HG03066 (cell line): ENCODE data around the gene MEST.
A peak's percentile ranks its signal among the peaks of the same experiment; 100 is the strongest.
"Not testable (repeated sequence)": the region's sequence is repeated elsewhere in the genome, so short reads cannot be mapped to it uniquely, and the experiment has no call there.

ENCODE experiments used
- ATAC-seq: cut with Tn5 transposase; IDR thresholded peaks from one replicate; pipeline ENCODE4 v1.9.1; 2021; ENCODE audit warnings: low read depth; ENCODE audit not compliant: unreplicated experiment

MEST gene

GRCh38 chr7:130491841-130492522 is at the start of gene MEST:
TSS of gene MEST (plus strand) at chr7:130492085. CDS start at chr7:130492314, 229 bp downstream.
- no peak for ATAC-seq

- ATAC-seq, result no peak
Measured at GRCh38 chr7:130442601-130443000, 49.3 kb upstream of the MEST start.

DNA sequence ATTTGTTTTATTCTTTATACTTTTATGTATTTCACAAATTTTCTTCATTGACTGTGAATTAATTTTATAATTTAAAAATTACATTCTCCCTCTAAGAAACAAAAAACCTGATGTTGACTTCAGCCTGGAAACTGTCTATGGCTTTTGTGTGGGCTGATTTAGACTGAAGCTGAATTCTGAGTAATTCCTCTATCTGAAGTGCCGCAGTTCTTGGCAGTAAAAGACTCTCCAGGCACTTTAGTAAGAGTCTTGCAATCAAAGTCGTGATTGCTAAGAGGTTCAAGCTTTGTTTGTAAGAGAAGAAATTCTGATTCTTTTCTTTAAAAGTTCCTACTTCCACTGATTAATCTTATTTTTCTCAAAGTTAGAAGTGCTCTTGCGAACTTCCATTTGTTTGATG is 47.7 kb upstream of the MEST start:
- ATAC-seq, result no peak

GRCh38 chr7:130444751-130445407 is 47.0 kb upstream of the MEST start:
- no peak for ATAC-seq

DNA sequence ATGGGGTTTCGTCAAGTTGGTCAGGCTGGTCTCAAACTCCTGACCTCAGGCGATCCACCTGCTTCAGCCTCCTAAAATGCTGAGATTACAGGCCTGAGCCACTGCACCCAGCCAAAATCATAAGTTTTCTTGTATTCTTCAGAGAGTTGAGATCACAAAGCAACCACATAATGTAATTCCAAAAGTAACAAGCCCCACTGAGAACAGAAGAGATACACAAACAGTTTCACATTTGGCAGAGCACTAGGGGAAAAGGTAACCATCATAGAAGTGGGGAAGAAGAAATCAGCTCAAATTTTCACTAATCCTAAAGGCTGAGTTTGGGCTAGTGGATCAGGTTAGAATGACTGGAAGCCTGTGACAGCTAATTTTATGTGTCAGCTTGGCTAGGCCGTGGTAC is 45.6 kb upstream of the MEST start:
- ATAC-seq, result no peak

- ATAC-seq, result not testable (repeated sequence)
Measured at GRCh38 chr7:130451344-130451743, 40.5 kb upstream of the MEST start.

DNA sequence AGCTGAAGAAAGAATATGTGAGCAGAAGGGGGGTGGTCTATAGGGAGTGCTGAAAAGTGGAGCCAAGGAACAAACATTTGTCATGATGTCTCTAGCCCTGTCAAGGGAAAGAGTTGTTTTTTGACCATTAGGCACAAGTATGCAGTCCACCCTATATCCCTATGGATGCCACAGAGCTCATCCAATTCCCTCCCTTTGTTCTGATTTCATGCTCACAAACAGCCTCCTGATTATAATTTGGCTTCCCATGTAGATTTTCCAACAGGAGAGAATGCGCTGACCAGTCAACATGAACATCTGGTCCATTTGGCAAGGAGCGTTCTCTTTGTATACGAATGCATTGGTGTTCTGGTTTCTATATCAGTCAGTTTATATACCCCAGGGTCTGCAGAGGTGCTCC is 38.9 kb upstream of the MEST start:
- no peak for ATAC-seq

DNA sequence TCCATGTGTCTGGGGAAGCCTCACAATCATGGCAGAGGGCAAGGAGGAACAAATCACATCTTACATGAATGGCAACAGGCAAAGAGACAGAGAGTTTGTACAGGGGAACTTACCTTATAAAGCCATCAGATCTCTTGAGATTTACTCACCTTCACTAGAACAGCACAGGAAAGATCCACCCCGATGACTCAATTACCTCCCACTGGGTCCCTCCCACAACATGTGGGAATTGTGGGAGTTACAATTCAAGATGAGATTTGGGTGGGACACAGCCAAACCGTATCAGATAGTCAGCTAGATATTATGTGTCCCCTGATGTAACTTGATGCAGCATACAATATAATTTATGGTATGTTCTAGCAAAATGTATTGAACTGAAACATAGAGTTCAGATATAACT is 36.9 kb upstream of the MEST start:
- no peak for ATAC-seq

- ATAC-seq, result peak; percentile 58
Measured at GRCh38 chr7:130458257-130458656, 33.6 kb upstream of the MEST start.

DNA sequence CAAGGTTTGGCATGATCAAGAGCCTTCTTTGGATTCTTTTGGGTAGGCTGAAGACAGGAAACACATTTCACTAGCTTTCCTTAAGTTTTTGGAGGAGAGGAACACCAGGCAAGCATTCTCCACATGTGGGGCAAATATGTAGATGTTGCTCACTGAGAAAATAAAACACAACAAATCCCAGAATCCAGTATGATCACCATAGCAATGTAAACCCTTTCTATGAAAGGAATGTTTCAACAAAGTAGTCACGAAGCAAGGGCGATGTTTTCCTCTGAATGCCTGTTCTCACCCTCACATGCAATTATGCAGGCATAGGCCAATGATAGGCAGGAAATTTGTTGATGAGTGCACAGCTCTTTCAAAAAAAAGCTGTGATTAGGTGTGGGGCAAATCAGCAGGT is 30.6 kb upstream of the MEST start:
- no peak for ATAC-seq

DNA sequence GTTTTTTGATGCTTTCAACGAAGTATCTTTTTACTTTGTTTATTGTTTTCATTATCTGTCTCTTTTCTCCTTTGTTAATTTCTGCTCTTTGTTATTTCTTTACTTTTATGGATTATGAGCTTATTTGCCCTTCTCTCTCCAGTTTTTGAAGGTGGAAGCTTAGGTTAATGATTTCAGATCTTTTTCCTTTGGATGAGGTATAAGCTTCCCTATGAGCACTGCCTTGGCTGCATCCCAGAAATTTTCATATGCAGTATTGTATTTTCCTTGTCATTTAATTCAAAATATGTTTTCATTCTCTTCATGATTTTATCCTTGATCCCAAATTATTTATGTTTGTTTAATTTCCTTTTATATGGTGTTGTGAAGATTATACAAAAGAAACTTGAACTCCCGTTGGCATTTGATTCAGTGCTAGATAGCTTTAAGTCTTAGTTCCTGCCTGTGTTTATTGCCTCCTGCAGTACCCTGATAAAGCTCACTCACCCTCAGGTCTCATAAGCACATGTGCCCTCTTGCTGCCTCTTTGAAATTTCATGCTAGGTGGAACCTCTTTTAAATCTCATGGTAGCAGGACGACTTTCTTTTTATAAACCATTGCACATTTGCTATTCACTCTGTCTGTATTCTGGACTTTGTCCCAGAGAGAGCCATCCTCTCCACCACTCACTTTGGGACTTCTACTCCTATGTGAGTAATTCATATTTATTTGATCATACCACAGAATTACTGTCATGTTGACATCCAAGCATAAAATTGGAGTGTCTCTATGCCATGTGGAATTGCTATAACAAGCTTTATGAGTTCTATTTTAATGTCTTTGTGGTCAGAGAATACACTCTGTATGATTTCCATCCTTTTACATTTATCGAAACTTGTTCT is 28.1 kb upstream of the MEST start:
- no peak for ATAC-seq

DNA sequence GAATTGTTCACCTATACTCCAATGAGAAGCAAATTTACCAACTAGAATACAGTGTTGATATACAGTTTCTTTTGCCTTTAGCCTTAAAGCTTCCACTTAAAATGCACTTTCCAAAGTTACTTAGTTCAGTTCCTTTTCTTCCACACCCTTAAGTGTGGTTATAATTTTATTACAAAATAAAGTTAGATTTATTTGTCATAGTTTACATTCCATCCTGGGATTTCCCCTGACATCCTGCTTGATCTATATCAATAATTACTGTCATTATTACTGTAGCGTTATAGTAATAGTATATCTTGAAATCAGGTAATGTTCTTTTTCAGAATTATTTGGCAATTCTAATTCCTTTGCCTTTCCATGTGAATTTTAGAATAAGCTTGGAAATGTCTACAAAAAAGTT is 23.3 kb upstream of the MEST start:
- no peak for ATAC-seq

DNA sequence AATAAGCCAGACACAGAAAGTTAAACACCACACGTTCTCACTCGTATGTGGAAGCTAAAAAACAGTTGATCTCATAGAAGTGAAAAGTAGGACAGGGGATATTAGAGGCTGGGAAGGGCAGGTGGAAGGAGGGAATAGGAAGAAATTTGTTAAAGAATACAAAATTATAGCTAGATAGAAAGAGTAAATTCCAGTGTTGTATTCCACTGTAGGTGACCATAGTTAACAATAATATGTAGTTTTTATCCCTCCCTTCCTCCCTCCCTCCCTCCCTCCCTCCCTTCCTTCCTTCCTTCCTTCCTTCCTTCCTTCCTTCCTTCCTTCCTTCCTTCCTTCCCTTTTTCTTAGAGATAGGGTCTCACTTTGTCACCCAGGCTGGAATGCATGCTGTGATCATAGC is 19.9 kb upstream of the MEST start:
- ATAC-seq, result no peak

- no peak for ATAC-seq
Measured at GRCh38 chr7:130473289-130473688, 18.6 kb upstream of the MEST start.

DNA sequence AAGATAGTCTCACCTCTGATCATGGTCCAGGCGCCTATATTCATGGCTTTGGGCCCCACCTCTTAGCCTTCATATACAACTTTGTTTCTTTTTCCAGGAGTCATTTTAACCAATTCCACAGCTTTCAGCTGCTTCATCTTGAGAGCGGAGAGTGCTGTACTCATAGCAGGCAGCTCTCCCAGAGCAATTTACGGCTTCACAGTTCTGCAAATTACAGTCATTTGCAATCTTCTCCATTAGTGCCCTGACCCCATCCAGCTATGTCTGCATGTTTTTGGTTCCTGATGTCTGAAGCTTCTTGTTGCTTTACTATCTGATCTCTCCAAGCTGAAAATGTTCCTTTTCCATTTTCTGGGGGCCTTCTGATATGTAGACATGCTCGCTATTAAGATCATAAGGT is 18.0 kb upstream of the MEST start:
- ATAC-seq, result no peak

DNA sequence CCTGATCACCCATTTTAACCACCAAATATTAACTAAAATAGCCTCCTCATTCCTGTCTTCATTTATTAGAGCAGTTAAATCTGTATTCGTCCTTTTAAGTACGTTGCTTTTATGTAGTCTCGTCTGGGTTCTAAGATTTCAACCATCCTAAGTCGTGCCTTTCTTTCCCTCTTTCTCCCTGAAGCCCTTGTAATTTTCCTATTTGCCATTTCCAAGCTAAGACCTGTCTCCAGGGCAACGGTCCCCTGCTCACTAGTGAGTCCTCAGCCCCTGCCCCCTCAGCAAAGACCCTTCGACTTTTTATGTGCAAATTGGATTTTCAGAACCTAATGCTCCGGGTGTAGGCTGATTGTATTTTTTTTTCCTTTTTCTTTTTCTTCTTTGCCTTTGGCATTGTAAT is 16.1 kb upstream of the MEST start:
- ATAC-seq, result no peak

DNA sequence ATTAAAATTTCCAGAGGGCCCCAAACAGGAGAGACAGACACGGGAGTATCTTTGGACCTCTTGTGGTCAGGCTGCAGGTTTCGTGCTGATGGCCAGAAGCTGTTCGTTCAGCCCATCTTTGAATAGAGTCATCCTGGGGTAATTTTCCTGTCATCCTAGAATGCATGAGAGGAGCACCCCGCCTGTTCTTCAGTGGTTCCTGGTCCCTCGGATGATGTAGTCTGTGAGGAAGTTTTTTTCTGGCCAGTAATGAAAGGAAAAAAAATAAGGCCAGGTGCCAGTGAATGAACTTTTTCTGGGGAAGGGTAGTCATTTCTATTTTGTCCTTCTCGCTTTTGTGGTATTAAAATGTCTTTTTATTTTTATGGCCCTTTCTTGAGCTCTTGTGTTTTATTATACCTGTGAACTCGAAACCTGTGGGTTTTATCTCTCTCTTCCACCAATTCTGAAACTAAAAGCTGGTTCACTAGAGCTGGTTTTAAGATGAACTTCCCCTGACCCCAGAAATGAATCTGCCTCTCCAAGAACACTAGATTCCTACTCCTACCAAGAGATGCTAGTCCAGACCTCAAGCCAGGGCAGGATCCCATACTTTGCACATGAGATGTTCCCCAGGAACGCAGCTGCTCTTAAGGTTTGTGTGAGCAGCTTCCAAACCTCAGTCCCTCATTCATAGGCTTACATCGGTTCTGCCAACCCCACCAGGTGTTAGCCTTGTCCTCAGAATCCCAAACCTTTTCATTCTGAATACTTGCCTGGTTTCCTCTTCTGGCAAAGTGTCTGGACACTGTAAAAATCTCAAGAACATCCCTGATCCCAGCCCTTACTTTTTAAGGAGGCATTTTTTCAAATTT is 15.4 kb upstream of the MEST start:
- peak; percentile 92 for ATAC-seq

- ATAC-seq, result no peak
Measured at GRCh38 chr7:130478991-130479390, 12.9 kb upstream of the MEST start.

DNA sequence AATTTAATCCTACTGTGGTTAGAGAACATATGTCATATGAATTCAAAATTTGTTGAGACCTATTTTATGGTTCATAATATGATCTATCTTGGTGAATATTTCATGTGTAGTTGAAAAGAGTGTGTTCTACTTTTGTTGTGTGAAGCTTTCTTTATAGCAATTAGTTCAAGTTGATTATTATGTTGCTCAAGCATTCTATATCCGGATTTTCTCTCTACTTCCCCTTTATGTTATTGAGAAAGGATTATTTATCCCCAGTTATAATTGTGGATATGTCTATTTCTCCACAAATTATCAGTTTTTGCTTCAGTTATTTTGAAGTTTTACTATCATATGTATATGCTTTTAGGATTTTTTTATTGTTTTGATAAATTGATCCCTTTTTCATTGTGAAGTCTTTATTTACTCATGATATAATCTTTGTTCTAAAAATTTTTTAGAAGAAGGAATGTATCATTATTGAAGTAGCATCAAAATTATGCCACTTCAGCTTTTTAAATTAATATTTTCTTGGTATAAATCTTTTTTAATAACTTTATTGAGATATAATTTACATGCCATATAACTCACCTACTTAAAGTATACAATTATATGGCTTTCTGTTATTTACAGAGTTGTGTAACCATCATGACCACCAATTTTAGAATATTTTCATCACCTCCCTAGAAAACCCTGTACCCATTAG is 12.0 kb upstream of the MEST start:
- ATAC-seq, result no peak

- ATAC-seq, result no peak
Measured at GRCh38 chr7:130481898-130482297, 10.0 kb upstream of the MEST start.
